ENCODE results near the gene RIOK1.
"Not testable (repeated sequence)": the region's sequence is repeated elsewhere in the genome, so short reads cannot be mapped to it uniquely, and the experiment has no call there.

RIOK1 gene

GRCh38 chr6:7389451-7390225 lies at the start of gene RIOK1, which contains the start of gene CAGE1:
TSS of gene RIOK1 (plus strand) at chr6:7389808. CDS start at chr6:7390003, 195 bp downstream.
TSS of gene CAGE1 (minus strand) at chr6:7389742. CDS start at chr6:7387173, 2,569 bp downstream.
- DNase-seq, result peak; percentile 94

- no peak for DNase-seq
Measured at GRCh38 chr6:7341271-7341670, 48.3 kb upstream of the RIOK1 start.

- DNase-seq, result peak; percentile 18
Measured at GRCh38 chr6:7341989-7342742, 47.4 kb upstream of the RIOK1 start.

- no peak for DNase-seq
Measured at GRCh38 chr6:7343546-7344475, 45.8 kb upstream of the RIOK1 start.

- peak; percentile 3 for DNase-seq
Measured at GRCh38 chr6:7344773-7345450, 44.7 kb upstream of the RIOK1 start.

GRCh38 chr6:7347551-7347997 lies 42.0 kb upstream of the RIOK1 start:
- not testable (repeated sequence) for DNase-seq

GRCh38 chr6:7350591-7350990 lies 39.0 kb upstream of the RIOK1 start:
- not testable (repeated sequence) for DNase-seq

- DNase-seq, result not testable (repeated sequence)
Measured at GRCh38 chr6:7351916-7352315, 37.7 kb upstream of the RIOK1 start.

- DNase-seq, result no peak
Measured at GRCh38 chr6:7367408-7367807, 22.2 kb upstream of the RIOK1 start.

GRCh38 chr6:7373739-7374138 lies 15.9 kb upstream of the RIOK1 start:
- no peak for DNase-seq

- no peak for DNase-seq
Measured at GRCh38 chr6:7377961-7378360, 11.6 kb upstream of the RIOK1 start.

GRCh38 chr6:7378740-7379139 lies 10.9 kb upstream of the RIOK1 start:
- no peak for DNase-seq

GRCh38 chr6:7381092-7381491 lies 8.5 kb upstream of the RIOK1 start:
- DNase-seq, result no peak

- no peak for DNase-seq
Measured at GRCh38 chr6:7389162-7389450, 502 bp upstream of the RIOK1 start.

- no peak for DNase-seq
Measured at GRCh38 chr6:7390226-7390878, 744 bp downstream of the RIOK1 start.

GRCh38 chr6:7391151-7391550 lies 1.5 kb downstream of the RIOK1 start:
- DNase-seq, result no peak

GRCh38 chr6:7392402-7392801 lies 2.8 kb downstream of the RIOK1 start:
- DNase-seq, result no peak

GRCh38 chr6:7401075-7401474 lies 11.5 kb downstream of the RIOK1 start:
- DNase-seq, result peak; percentile 9

GRCh38 chr6:7402716-7403115 lies 13.1 kb downstream of the RIOK1 start:
- no peak for DNase-seq

GRCh38 chr6:7404546-7404945 lies 14.9 kb downstream of the RIOK1 start:
- no peak for DNase-seq

- DNase-seq, result no peak
Measured at GRCh38 chr6:7406743-7407142, 17.1 kb downstream of the RIOK1 start.

GRCh38 chr6:7409740-7410139 lies 20.1 kb downstream of the RIOK1 start:
- no peak for DNase-seq

All from fibroblast of skin of right quadriceps (primary cell).